Trophoblast cell (in vitro differentiated cells and primary cell): ENCODE measurements around the gene DOK5. TPM values are rescaled to one million over a fixed set of nuclear protein-coding genes. Genes with fewer than 3 reads are reported as not detected.

Source experiments
- DNase-seq, 2 donors: peaks; one replicate each; pipeline ENCODE4 v3.0.0-alpha.2; 2016
- H2AFZ ChIP-seq: 2 replicates; pipeline ENCODE4 v1.6.1; 2013; ENCODE audit warnings: low read length, moderate library complexity, mild to moderate bottlenecking; ENCODE audit not compliant: insufficient read depth, poor library complexity
- H2AK5ac ChIP-seq: 2 replicates; pipeline ENCODE4 v1.6.1; 2013; ENCODE audit warnings: mild to moderate bottlenecking, low read length
- H2BK120ac ChIP-seq: 2 replicates; pipeline ENCODE4 v1.6.1; 2013; ENCODE audit warnings: low read length, mild to moderate bottlenecking, moderate library complexity; ENCODE audit not compliant: insufficient read depth, poor library complexity
- H2BK12ac ChIP-seq: 2 replicates; pipeline ENCODE4 v1.6.1; 2013; ENCODE audit warnings: mild to moderate bottlenecking, low read length, moderate library complexity
- H2BK5ac ChIP-seq: 2 replicates; pipeline ENCODE4 v1.6.1; 2013; ENCODE audit warnings: low read length, low read depth, moderate library complexity, mild to moderate bottlenecking; ENCODE audit not compliant: poor library complexity
- H3K14ac ChIP-seq: 2 replicates; pipeline ENCODE4 v1.6.1; 2013; ENCODE audit warnings: mild to moderate bottlenecking, low read length
- H3K18ac ChIP-seq: 2 replicates; pipeline ENCODE4 v1.6.1; 2013; ENCODE audit warnings: mild to moderate bottlenecking, low read length
- H3K23ac ChIP-seq: 2 replicates; pipeline ENCODE4 v1.6.1; 2013; ENCODE audit warnings: low read length
- H3K27ac ChIP-seq: 2 replicates; pipeline ENCODE4 v1.5.1; 2013; ENCODE audit warnings: low read depth, mild to moderate bottlenecking, inconsistent platforms, low read length, moderate library complexity
- H3K27me3 ChIP-seq: 2 replicates; pipeline ENCODE4 v1.6.1; 2013; ENCODE audit warnings: inconsistent platforms, mild to moderate bottlenecking, low read length, moderate library complexity; ENCODE audit not compliant: insufficient read depth
- H3K36me3 ChIP-seq, 2 experiments: 1 replicate in 1 of 2; 2 replicates in 1 of 2; pipeline ENCODE4 v1.6.1; 2013; ENCODE audit warnings: low read length in 2 of 2, mild to moderate bottlenecking in 2 of 2, moderate library complexity in 1 of 2; ENCODE audit not compliant: insufficient read depth in 2 of 2, control insufficient read depth in 1 of 2
- H3K4ac ChIP-seq: 2 replicates; pipeline ENCODE4 v1.6.1; 2013; ENCODE audit warnings: low read depth, mild to moderate bottlenecking, low read length, moderate library complexity
- H3K4me1 ChIP-seq, 2 experiments: 1 replicate in 1 of 2; 2 replicates in 1 of 2; pipeline ENCODE4 v1.6.1; 2013; ENCODE audit warnings: low read length in 2 of 2, mild to moderate bottlenecking in 2 of 2, moderate library complexity in 1 of 2; ENCODE audit not compliant: insufficient read depth in 2 of 2, control insufficient read depth in 1 of 2
- H3K4me2 ChIP-seq: 2 replicates; pipeline ENCODE4 v1.6.1; 2013; ENCODE audit warnings: inconsistent platforms, mild to moderate bottlenecking, low read length, moderate library complexity
- H3K4me3 ChIP-seq: 2 replicates; pipeline ENCODE4 v1.5.1; 2013; ENCODE audit warnings: mild to moderate bottlenecking, low read depth, low read length, inconsistent platforms
- H3K79me1 ChIP-seq: one replicate; pipeline ENCODE4 v1.6.1; 2013; ENCODE audit warnings: low read length
- H3K79me2 ChIP-seq: 2 replicates; pipeline ENCODE4 v1.6.1; 2013; ENCODE audit warnings: low read length, mild to moderate bottlenecking; ENCODE audit not compliant: control insufficient read depth, insufficient read depth, poor library complexity
- H3K9ac ChIP-seq: 2 replicates; pipeline ENCODE4 v1.6.1; 2013; ENCODE audit warnings: mild to moderate bottlenecking, low read length
- H3K9me3 ChIP-seq: 2 replicates; pipeline ENCODE4 v1.6.1; 2013; ENCODE audit warnings: low read depth, mild to moderate bottlenecking, control low read depth, inconsistent platforms, low read length; ENCODE audit not compliant: insufficient read depth
- H4K12ac ChIP-seq: 2 replicates; pipeline ENCODE4 v1.6.1; 2013; ENCODE audit warnings: low read depth, mild to moderate bottlenecking, low read length, moderate library complexity
- H4K8ac ChIP-seq: 2 replicates; pipeline ENCODE4 v1.6.1; 2013; ENCODE audit warnings: low read depth, mild to moderate bottlenecking, low read length, moderate library complexity
- H4K91ac ChIP-seq: one replicate; pipeline ENCODE4 v1.6.1; 2013; ENCODE audit warnings: low read depth, mild to moderate bottlenecking, low read length, moderate library complexity
- WGBS: extraction: QIAGEN DNeasy Blood & Tissue Kit; methylation state at CpG from one replicate; pipeline ENCODE4 v1.1.7; 2013; ENCODE audit warnings: missing lambda C conversion rate; ENCODE audit not compliant: insufficient read length, insufficient coverage; ENCODE audit errors: extremely low coverage; 5-methylcytosine and 5-hydroxymethylcytosine counted together
- polyA plus RNA-seq: library from polyadenylated mRNA; stranded (reverse); fragments of 200-250 nt; gene quantifications from 2 replicates; pipeline ENCODE4 v1.2.3, GENCODE V29; 2013

Gene DOK5
- 26.2 and 28.9 TPM in 2 replicates for polyA plus RNA-seq

GRCh38 chr20:54475334-54476168 is at the start of gene DOK5:
Gene DOK5, plus strand, starts transcription at chr20:54475593. Its CDS starts 354 bp downstream, at chr20:54475947.
- Histone ChIP-seq H3K79me2 (peaks cover 4% of the 10 kb centered on the region), H3K18ac (peak within 1 kb of the TSS; percentile 46), H3K23ac (no peak within 1 kb of the TSS), H4K8ac (peak within 1 kb of the TSS; percentile 64), H3K14ac (peak within 1 kb of the TSS; percentile 64), H2AK5ac (no peak within 1 kb of the TSS), H4K12ac (peak within 1 kb of the TSS; percentile 75), H4K91ac (peak within 1 kb of the TSS; percentile 20), H3K9ac (peak within 1 kb of the TSS; percentile 70), H2AFZ (peak within 1 kb of the TSS; percentile 55), H2BK5ac (no peak within 1 kb of the TSS), H3K9me3 (no peaks in the 10 kb centered on the region), H3K4me3 (peak within 1 kb of the TSS; percentile 84), H2BK120ac (no peak within 1 kb of the TSS), H3K79me1 (no peaks in the 10 kb centered on the region), H3K4ac (no peak within 1 kb of the TSS), H3K36me3 (no peaks in the 10 kb centered on the region), H2BK12ac (peak within 1 kb of the TSS; percentile 15), H3K4me1 (peaks cover 4 to 5% of the 10 kb centered on the region in 2 experiments), H3K27ac (no peak within 1 kb of the TSS), H3K4me2 (peak within 1 kb of the TSS; percentile 85), H3K27me3 (no peaks in the 10 kb centered on the region)
- no CpG with 5 or more reads among the region's 71 CpGs for WGBS
- peak in 1 of 2 donors; percentile 21 for DNase-seq

- Histone ChIP-seq H3K9me3 (no peaks in the 10 kb centered on the region), H3K9ac (no peak overlapping the region), H3K27me3 (no peaks in the 10 kb centered on the region), H2AFZ (no peak overlapping the region), H2AK5ac (no peak overlapping the region), H4K12ac (no peak overlapping the region), H3K4me3 (no peak overlapping the region), H3K18ac (no peak overlapping the region), H3K4me1 (peaks cover 0 to 2% of the 10 kb centered on the region in 2 experiments), H3K14ac (no peak overlapping the region), H2BK5ac (no peak overlapping the region), H3K4me2 (no peak overlapping the region), H3K36me3 (no peaks in the 10 kb centered on the region), H4K91ac (no peak overlapping the region), H3K79me2 (no peaks in the 10 kb centered on the region), H4K8ac (no peak overlapping the region), H3K79me1 (no peaks in the 10 kb centered on the region), H3K23ac (no peak overlapping the region), H3K4ac (no peak overlapping the region), H2BK12ac (no peak overlapping the region), H2BK120ac (no peak overlapping the region), H3K27ac (no peak overlapping the region)
- DNase-seq = no peak
- no CpG with 5 or more reads among the region's 7 CpGs for WGBS
Observed at GRCh38 chr20:54429364-54429763, 46.0 kb upstream of the DOK5 start.

GRCh38 chr20:54431156-54431944 is 44.0 kb upstream of the DOK5 start:
- H3K14ac ChIP-seq = no peak overlapping the region
- H2BK12ac ChIP-seq = no peak overlapping the region
- no peak overlapping the region for H3K4me3 ChIP-seq
- H3K9ac ChIP-seq = no peak overlapping the region
- no peaks in the 10 kb centered on the region for H3K79me2 ChIP-seq
- H3K18ac ChIP-seq = no peak overlapping the region
- no peak overlapping the region for H2AFZ ChIP-seq
- no CpG with 5 or more reads among the region's 10 CpGs for WGBS
- peaks cover 0 to 2% of the 10 kb centered on the region in 2 experiments for H3K4me1 ChIP-seq
- H3K4ac ChIP-seq = no peak overlapping the region
- no peak overlapping the region for H4K8ac ChIP-seq
- H4K91ac ChIP-seq = no peak overlapping the region
- no peak overlapping the region for H4K12ac ChIP-seq
- no peaks in the 10 kb centered on the region for H3K27me3 ChIP-seq
- H2AK5ac ChIP-seq = no peak overlapping the region
- no peak for DNase-seq
- no peak overlapping the region for H3K4me2 ChIP-seq
- no peak overlapping the region for H2BK5ac ChIP-seq
- H3K9me3 ChIP-seq = no peaks in the 10 kb centered on the region
- no peaks in the 10 kb centered on the region for H3K36me3 ChIP-seq
- no peak overlapping the region for H3K23ac ChIP-seq
- no peak overlapping the region for H3K27ac ChIP-seq
- no peak overlapping the region for H2BK120ac ChIP-seq
- H3K79me1 ChIP-seq = no peaks in the 10 kb centered on the region

DNA sequence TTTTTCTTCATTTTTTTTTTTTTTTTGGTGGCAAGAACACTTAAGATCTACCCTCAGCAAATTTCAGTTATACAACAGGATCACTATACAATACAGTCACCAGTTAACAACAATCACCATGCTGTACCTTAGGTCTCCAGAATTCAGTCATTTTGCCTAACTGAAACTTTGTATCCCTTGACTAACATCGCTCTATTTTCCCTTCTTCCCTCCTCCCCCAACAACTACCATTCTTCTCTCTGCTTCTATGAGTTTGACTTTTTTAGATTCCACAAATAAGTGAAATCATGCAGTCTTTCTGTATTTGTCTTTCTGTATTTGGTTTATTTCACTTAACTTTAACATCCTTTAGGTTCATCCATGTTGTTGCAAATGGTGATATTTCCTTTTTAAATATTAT is 42.4 kb upstream of the DOK5 start:
- H3K9ac ChIP-seq = no peak overlapping the region
- H3K79me2 ChIP-seq = no peaks in the 10 kb centered on the region
- H2BK5ac ChIP-seq = no peak overlapping the region
- H3K27ac ChIP-seq = no peak overlapping the region
- DNase-seq = no peak
- no peak overlapping the region for H3K4me2 ChIP-seq
- H4K91ac ChIP-seq = no peak overlapping the region
- no peak overlapping the region for H2AK5ac ChIP-seq
- peaks cover 0 to 2% of the 10 kb centered on the region in 2 experiments for H3K4me1 ChIP-seq
- H3K79me1 ChIP-seq = no peaks in the 10 kb centered on the region
- no peak overlapping the region for H3K18ac ChIP-seq
- H3K23ac ChIP-seq = no peak overlapping the region
- no peak overlapping the region for H3K14ac ChIP-seq
- H4K8ac ChIP-seq = no peak overlapping the region
- H3K9me3 ChIP-seq = no peaks in the 10 kb centered on the region
- no peak overlapping the region for H2BK12ac ChIP-seq
- H3K27me3 ChIP-seq = no peaks in the 10 kb centered on the region
- H2BK120ac ChIP-seq = no peak overlapping the region
- H4K12ac ChIP-seq = no peak overlapping the region
- H3K4ac ChIP-seq = no peak overlapping the region
- 100% methylated on average over 1 of the region's 1 CpG for WGBS
- H2AFZ ChIP-seq = no peak overlapping the region
- no peak overlapping the region for H3K4me3 ChIP-seq
- no peaks in the 10 kb centered on the region for H3K36me3 ChIP-seq
